ENCODE data around the gene B4GALT1. TPM values are rescaled to one million over a fixed set of nuclear protein-coding genes. Genes with fewer than 3 reads are reported as not detected.

Gene B4GALT1
- total and polyA plus RNA-seq, 2 experiments from 2014 or later: 63.9 to 78.3 TPM

DNA sequence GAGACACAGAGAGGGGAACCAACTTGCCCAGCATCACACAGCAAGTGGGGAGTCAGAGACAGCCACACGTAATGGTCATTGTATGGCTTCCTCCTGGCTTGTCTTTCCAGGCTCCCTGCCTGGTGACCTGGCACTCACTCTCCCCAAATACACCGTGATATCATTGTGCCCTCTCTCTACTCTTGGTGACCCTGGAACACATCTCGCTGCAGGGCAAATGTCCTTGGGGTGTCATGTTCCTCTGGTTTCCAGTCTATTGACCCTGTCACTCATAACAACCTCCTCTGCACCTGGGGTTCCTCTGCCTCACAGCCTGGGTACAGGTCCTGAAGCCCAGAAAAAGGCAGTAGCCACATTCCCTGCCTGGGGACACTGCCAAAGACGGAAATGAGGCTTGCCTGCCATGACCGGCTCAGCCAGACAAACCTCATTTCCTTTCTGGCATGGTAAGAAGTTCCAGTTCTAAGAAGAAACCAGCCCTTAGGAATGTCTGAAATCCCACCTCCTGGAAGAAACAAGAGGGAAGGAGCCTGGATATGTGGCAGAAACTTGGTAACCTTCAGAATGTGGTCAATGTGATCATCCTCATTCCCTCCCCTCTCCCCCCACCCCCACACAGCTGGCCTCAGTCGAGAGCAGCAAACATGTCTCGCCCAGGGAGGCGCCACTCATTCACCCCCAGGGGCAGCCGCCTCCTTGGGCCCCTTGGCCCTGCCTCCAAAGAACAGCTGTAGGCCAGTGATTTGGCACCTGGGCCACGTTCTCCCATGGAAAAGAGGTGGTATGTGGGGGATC is 60.1 kb downstream of the B4GALT1 start:
- H3K9me3 ChIP-seq (ENCODE audit: low read depth): no peaks in the 10 kb centered on the region
- no peak overlapping the region for H3K4me2 ChIP-seq
- no peaks in the 10 kb centered on the region for H3K36me3 ChIP-seq (replicated peaks; ENCODE audit: insufficient read depth, low read depth)
- H3K4me3 ChIP-seq: no peak overlapping the region
- H3K4me1 ChIP-seq (ENCODE audit: insufficient read depth): peaks cover 10% of the 10 kb centered on the region
- no peaks in the 10 kb centered on the region for H3K79me2 ChIP-seq
- peak; percentile 22 for DNase-seq (ENCODE audit: low spot score)
- H3K27me3 ChIP-seq: no peaks in the 10 kb centered on the region
- no peaks in the 10 kb centered on the region for H4K20me1 ChIP-seq (ENCODE audit: insufficient read depth, poor library complexity, severe bottlenecking)
- no peak overlapping the region for H2AFZ ChIP-seq
- TF ChIP-seq, protein P1, sequence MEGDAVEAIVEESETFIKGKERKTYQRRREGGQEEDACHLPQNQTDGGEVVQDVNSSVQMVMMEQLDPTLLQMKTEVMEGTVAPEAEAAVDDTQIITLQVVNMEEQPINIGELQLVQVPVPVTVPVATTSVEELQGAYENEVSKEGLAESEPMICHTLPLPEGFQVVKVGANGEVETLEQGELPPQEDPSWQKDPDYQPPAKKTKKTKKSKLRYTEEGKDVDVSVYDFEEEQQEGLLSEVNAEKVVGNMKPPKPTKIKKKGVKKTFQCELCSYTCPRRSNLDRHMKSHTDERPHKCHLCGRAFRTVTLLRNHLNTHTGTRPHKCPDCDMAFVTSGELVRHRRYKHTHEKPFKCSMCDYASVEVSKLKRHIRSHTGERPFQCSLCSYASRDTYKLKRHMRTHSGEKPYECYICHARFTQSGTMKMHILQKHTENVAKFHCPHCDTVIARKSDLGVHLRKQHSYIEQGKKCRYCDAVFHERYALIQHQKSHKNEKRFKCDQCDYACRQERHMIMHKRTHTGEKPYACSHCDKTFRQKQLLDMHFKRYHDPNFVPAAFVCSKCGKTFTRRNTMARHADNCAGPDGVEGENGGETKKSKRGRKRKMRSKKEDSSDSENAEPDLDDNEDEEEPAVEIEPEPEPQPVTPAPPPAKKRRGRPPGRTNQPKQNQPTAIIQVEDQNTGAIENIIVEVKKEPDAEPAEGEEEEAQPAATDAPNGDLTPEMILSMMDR (IDR thresholded peaks at IDR 0.05; ENCODE audit: poor library complexity): no peak
- TF ChIP-seq EZH2phosphoT487 (IDR thresholded peaks at IDR 0.05; ENCODE audit: low read depth, severe bottlenecking, unreplicated experiment): no peak
- TF ChIP-seq EZH2 (IDR thresholded peaks at IDR 0.05; ENCODE audit: borderline replicate concordance): no peak
- peak overlapping the region; percentile 31 for H3K27ac ChIP-seq
- WGBS (ENCODE audit: low lambda C conversion rate, missing lambda C conversion rate): 59% methylated on average over 10 of the region's 10 CpGs
- H3K9me2 ChIP-seq (replicated peaks; ENCODE audit: insufficient read depth): no peaks in the 10 kb centered on the region

DNA sequence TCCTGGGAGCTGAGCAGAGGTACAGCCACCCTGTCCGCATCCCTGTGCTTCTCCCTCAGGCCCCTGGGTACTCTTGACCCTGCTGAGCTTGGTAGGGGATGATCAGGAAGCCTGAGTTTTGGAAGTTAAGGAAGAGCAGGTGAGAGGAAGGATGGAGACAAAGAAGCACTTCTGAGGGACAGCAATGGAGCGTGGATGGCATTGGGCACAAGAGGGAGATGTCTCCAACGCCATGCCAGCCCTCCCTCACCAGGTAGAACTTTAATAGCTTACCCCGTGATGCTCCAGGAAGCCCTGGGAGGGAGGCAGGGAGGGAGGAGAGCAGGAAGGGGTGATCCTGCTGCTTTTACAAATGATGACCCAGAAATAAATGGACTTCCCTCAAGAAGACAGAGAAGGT is 60.8 kb downstream of the B4GALT1 start:
- no peaks in the 10 kb centered on the region for H3K9me2 ChIP-seq (replicated peaks; ENCODE audit: insufficient read depth)
- H3K4me2 ChIP-seq: no peak overlapping the region
- H3K4me1 ChIP-seq (ENCODE audit: insufficient read depth): peaks cover 10% of the 10 kb centered on the region
- H3K27me3 ChIP-seq: no peaks in the 10 kb centered on the region
- no peaks in the 10 kb centered on the region for H3K9me3 ChIP-seq (ENCODE audit: low read depth)
- H2AFZ ChIP-seq: no peak overlapping the region
- no peak overlapping the region for H3K4me3 ChIP-seq
- H3K36me3 ChIP-seq (replicated peaks; ENCODE audit: insufficient read depth, low read depth): no peaks in the 10 kb centered on the region
- TF ChIP-seq EZH2 (IDR thresholded peaks at IDR 0.05; ENCODE audit: borderline replicate concordance) (no peak), EZH2phosphoT487 (IDR thresholded peaks at IDR 0.05; ENCODE audit: low read depth, severe bottlenecking, unreplicated experiment) (no peak)
- TF ChIP-seq, protein P1 (IDR thresholded peaks at IDR 0.05; ENCODE audit: poor library complexity): no peak
- no peaks in the 10 kb centered on the region for H4K20me1 ChIP-seq (ENCODE audit: insufficient read depth, poor library complexity, severe bottlenecking)
- H3K27ac ChIP-seq: no peak overlapping the region
- peak; percentile 2 for DNase-seq (ENCODE audit: low spot score)
- no peaks in the 10 kb centered on the region for H3K79me2 ChIP-seq
- WGBS (ENCODE audit: low lambda C conversion rate, missing lambda C conversion rate): 83% methylated on average over 4 of the region's 4 CpGs

DNA sequence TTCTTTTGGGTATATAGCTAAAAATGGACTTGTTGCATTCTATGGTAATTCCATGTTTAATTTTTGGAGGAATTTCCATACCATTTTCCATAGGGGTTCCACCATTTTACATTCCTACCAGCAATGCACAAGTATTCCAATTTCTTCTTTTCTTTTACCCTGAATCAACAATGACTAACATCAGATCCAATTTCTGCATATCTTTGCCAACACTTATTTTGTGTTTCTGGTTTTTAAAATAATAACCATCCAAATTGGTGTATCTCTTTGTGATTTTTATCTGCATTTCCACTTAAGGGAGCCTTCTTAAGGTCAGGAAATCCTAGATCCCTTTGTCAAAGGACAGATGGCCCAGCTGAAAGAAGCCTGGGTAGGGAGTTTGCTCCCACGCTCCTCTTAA is 61.2 kb downstream of the B4GALT1 start:
- Histone ChIP-seq H4K20me1 (ENCODE audit: insufficient read depth, poor library complexity, severe bottlenecking) (no peaks in the 10 kb centered on the region), H3K27ac (no peak overlapping the region), H3K79me2 (no peaks in the 10 kb centered on the region), H2AFZ (no peak overlapping the region), H3K9me2 (replicated peaks; ENCODE audit: insufficient read depth) (no peaks in the 10 kb centered on the region), H3K27me3 (no peaks in the 10 kb centered on the region), H3K4me3 (no peak overlapping the region), H3K36me3 (replicated peaks; ENCODE audit: insufficient read depth, low read depth) (no peaks in the 10 kb centered on the region), H3K4me1 (ENCODE audit: insufficient read depth) (peaks cover 10% of the 10 kb centered on the region), H3K9me3 (ENCODE audit: low read depth) (no peaks in the 10 kb centered on the region), H3K4me2 (no peak overlapping the region)
- TF ChIP-seq, protein P1 (IDR thresholded peaks at IDR 0.05; ENCODE audit: poor library complexity): no peak
- no peak for TF ChIP-seq EZH2phosphoT487 (IDR thresholded peaks at IDR 0.05; ENCODE audit: low read depth, severe bottlenecking, unreplicated experiment)
- no peak for DNase-seq (ENCODE audit: low spot score)
- WGBS (ENCODE audit: low lambda C conversion rate, missing lambda C conversion rate): 89% methylated on average over 1 of the region's 1 CpG

Measured in hepatocyte (in vitro differentiated cells).